Measurements from ENCODE around the gene SPCS2.

The SPCS2 gene

DNA sequence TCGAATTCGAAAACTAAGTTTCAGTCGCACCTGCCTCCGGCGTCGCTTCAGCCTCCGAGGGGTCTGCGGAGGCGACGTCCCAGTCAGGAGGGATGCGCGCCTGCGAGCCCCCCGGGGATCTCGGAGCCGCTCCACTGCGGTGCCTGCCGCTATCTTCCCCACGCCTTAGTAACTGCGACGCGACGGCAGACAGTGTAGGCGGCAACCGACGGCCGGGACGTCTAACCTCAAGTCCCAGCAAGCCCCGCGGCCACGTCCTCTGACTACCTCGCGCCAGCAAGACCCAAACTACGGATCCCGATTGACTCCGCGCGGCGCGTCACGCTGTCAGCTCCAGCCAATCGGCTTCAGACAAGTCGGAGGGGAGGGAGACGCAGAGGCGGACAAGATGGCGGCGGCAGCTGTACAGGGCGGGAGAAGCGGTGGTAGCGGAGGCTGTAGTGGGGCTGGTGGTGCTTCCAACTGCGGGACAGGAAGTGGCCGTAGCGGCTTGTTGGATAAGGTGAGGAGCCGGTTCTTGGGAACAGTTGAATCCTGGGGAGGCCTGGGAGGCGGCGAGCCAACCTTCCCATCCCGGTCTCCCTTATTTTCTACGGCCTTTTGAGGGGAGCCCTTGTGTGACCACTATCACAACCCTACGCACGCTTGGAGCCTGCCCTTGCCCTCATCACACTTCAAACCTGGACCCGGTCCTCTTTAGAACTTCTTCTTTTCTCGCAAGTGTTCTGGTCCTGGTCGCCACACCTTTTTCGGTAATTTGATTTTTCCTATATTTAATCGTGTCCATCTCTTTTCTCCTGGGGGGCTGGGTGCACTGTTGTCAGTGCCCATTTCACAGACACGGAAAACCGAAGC is at the start of gene SPCS2, which contains the start of gene XRRA1:
Gene SPCS2 (plus strand): TSS at position 369 of the 855 bp plus-strand sequence. CDS start 20 bp downstream, at position 389.
Gene XRRA1 (minus strand): TSS at position 194 of the 855 bp plus-strand sequence. CDS start 8,213 bp downstream, outside the sequence.
- Histone ChIP-seq H3K4me3 (ENCODE audit: low read depth, low read length) (peak within 1 kb of the TSS; percentile 99), H3K27ac (peak within 1 kb of the TSS; percentile 87), H3K36me3 (replicated peaks) (peaks cover 13% of the 10 kb centered on the region), H3K27me3 (replicated peaks) (no peaks in the 10 kb centered on the region)
- in situ Hi-C loops (cut with HindIII; ENCODE audit: low pct_ligation_motif_present, low sequenced_read_pairs): no loop called here
- TF ChIP-seq, protein P1, sequence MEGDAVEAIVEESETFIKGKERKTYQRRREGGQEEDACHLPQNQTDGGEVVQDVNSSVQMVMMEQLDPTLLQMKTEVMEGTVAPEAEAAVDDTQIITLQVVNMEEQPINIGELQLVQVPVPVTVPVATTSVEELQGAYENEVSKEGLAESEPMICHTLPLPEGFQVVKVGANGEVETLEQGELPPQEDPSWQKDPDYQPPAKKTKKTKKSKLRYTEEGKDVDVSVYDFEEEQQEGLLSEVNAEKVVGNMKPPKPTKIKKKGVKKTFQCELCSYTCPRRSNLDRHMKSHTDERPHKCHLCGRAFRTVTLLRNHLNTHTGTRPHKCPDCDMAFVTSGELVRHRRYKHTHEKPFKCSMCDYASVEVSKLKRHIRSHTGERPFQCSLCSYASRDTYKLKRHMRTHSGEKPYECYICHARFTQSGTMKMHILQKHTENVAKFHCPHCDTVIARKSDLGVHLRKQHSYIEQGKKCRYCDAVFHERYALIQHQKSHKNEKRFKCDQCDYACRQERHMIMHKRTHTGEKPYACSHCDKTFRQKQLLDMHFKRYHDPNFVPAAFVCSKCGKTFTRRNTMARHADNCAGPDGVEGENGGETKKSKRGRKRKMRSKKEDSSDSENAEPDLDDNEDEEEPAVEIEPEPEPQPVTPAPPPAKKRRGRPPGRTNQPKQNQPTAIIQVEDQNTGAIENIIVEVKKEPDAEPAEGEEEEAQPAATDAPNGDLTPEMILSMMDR (IDR thresholded peaks at IDR 0.05; ENCODE audit: low read depth, low read length, missing control alignments): no peak
- DNase-seq: peak; percentile 99

DNA sequence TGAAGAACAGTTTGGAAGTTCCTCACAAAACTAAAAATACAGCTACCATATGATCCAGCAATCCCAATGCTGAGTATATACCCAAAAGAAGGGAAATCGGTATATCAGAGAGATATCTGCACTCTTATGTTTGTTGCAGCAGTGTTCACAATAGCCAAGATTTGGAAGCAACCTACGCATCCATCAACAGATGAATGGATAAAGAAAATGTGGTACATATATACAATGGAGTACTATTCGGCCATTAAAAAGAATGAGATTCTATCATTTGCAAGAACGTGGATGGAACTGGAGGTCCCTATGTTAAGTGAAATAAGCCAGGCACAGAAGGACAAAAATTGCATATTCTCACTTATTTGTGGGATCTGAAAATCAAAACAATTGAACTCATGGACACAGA is 46.7 kb upstream of the SPCS2 start:
- no peaks in the 10 kb centered on the region for H3K36me3 ChIP-seq (replicated peaks)
- DNase-seq: no peak
- H3K27ac ChIP-seq: no peak overlapping the region
- no peak overlapping the region for H3K4me3 ChIP-seq (ENCODE audit: low read depth, low read length)
- no peaks in the 10 kb centered on the region for H3K27me3 ChIP-seq (replicated peaks)
- in situ Hi-C loops (cut with HindIII; ENCODE audit: low pct_ligation_motif_present, low sequenced_read_pairs): no loop called here
- TF ChIP-seq, protein P1 (IDR thresholded peaks at IDR 0.05; ENCODE audit: low read depth, low read length, missing control alignments): no peak

DNA sequence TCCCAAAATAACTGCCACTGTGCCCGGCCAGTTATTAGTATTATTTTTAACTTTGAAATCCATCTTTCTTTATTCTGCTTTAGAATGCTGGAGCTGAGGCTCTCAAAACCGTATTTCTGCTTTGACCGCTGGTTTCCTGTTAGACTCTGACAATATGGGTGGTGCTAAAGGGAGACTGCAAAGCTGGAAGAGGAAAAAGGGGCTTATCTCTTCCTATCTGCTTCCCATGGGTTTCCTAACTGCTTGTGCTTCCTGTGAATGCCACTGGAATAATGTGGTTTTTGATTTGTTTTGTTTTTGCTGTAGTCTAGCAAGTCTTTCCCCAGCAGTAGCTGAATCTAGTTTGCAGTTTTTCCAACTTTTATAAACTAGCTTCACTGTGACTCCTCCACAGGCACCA is 43.7 kb upstream of the SPCS2 start:
- in situ Hi-C loops (cut with HindIII; ENCODE audit: low pct_ligation_motif_present, low sequenced_read_pairs): no loop called here
- Histone ChIP-seq H3K27ac (no peak overlapping the region), H3K36me3 (replicated peaks) (no peaks in the 10 kb centered on the region), H3K27me3 (replicated peaks) (no peaks in the 10 kb centered on the region), H3K4me3 (ENCODE audit: low read depth, low read length) (no peak overlapping the region)
- TF ChIP-seq, protein P1 (IDR thresholded peaks at IDR 0.05; ENCODE audit: low read depth, low read length, missing control alignments): no peak
- DNase-seq: no peak

DNA sequence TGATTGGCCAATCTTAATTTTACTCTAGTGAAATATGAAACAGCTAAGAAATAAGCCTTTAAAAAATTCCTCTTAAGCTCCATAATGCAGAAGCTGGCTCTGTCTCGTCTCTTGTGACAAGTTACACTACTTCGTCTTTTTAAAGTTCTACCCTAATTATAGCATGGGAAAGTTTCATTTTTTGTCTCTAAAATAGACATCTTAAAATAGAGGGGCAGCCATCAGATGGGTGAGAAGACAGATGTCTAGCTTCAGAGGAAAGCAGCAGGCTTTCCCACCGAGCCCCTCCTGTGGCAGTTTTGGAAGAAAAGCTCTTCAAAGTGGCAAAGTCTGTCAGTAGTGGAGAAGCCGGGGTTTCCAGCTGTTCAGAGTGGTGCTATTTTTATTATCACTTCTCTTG is 39.7 kb upstream of the SPCS2 start:
- Histone ChIP-seq H3K4me3 (ENCODE audit: low read depth, low read length) (no peak overlapping the region), H3K36me3 (replicated peaks) (no peaks in the 10 kb centered on the region), H3K27me3 (replicated peaks) (no peaks in the 10 kb centered on the region), H3K27ac (no peak overlapping the region)
- TF ChIP-seq, protein P1 (IDR thresholded peaks at IDR 0.05; ENCODE audit: low read depth, low read length, missing control alignments): no peak
- no peak for DNase-seq
- in situ Hi-C loops (cut with HindIII; ENCODE audit: low pct_ligation_motif_present, low sequenced_read_pairs): no loop called here

DNA sequence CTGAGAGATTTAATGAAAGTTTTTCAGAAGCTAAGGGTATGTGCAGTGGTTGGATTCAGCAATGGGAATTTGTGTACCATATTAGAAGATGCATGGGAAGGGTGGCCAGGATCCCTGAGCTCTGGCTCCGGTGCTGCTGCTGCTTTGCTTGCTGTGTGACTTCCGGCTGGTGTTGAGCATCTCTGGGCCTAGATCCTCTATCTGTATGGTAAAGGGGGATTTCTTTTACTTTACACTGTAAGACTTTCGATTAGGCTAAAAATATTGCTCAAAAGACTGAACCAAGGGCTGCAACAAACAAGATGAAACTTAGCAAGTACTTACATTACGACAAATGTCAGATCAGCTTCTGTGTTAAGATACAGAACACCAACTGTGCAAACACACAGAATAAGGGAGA is 39.3 kb upstream of the SPCS2 start:
- H3K27ac ChIP-seq: no peak overlapping the region
- TF ChIP-seq, protein P1 (IDR thresholded peaks at IDR 0.05; ENCODE audit: low read depth, low read length, missing control alignments): no peak
- in situ Hi-C loops (cut with HindIII; ENCODE audit: low pct_ligation_motif_present, low sequenced_read_pairs): no loop called here
- DNase-seq: no peak
- no peaks in the 10 kb centered on the region for H3K36me3 ChIP-seq (replicated peaks)
- no peaks in the 10 kb centered on the region for H3K27me3 ChIP-seq (replicated peaks)
- H3K4me3 ChIP-seq (ENCODE audit: low read depth, low read length): no peak overlapping the region

All from brain microvascular endothelial cell (primary cell).